HG02610 (cell line): Measurements from ENCODE around the gene CD70.
"Not testable (repeated sequence)": the region's sequence is repeated elsewhere in the genome, so short reads cannot be mapped to it uniquely, and the experiment has no call there.

Experiments
- ATAC-seq: cut with Tn5 transposase; IDR thresholded peaks from one replicate; pipeline ENCODE4 v1.9.1; 2021; ENCODE audit warnings: mild to moderate bottlenecking, moderate library complexity; ENCODE audit not compliant: unreplicated experiment

CD70 gene

DNA sequence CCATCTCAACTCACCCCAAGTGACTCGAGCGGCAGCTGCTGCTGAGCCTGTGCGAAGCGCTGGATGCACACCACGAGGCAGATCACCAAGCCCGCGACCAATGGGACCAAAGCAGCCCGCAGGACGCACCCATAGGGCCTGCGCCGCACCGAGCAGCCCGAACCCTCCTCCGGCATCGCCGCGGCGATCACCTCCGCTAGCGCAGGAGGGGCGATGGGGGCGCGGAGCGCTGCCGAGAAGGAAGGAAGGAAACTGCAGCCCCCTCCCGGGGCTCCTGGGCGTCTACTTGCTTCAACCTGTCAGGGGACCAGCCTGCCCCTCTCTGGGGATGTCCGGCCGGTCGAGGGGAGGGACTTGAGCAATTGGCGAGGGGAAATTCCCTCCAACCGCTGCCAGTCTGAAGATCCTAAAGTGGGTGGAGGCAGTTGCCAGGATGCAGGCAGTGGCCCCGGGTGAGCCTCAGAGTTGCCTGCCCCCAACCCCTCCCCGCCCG lies at the start of gene CD70:
Gene CD70 (minus strand): TSS at position 324 of the 493 bp plus-strand sequence. CDS start 148 bp downstream, at position 176.
- peak; percentile 44 for ATAC-seq

GRCh38 chr19:6640333-6640732 lies 49.4 kb upstream of the CD70 start:
- ATAC-seq, result not testable (repeated sequence)

GRCh38 chr19:6639439-6639838 lies 48.5 kb upstream of the CD70 start:
- no peak for ATAC-seq

DNA sequence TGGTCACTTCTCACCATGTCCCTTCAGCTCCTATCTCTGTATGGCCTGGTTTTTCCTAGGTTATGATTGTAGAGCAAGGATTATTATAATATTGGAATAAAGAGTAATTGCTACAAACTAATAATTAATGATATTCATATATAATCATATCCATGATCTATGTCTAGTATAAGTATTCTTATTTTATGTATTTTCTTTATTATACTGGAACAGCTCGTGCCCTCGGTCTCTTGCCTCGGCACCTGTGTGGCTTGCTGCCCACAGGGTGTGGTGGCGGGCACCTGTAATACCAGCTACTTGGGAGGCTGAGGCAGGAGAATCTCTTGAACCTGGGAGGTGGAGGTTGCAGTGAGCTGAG lies 42.5 kb upstream of the CD70 start:
- not testable (repeated sequence) for ATAC-seq

GRCh38 chr19:6632747-6633455 lies 42.0 kb upstream of the CD70 start:
- ATAC-seq, result not testable (repeated sequence)

DNA sequence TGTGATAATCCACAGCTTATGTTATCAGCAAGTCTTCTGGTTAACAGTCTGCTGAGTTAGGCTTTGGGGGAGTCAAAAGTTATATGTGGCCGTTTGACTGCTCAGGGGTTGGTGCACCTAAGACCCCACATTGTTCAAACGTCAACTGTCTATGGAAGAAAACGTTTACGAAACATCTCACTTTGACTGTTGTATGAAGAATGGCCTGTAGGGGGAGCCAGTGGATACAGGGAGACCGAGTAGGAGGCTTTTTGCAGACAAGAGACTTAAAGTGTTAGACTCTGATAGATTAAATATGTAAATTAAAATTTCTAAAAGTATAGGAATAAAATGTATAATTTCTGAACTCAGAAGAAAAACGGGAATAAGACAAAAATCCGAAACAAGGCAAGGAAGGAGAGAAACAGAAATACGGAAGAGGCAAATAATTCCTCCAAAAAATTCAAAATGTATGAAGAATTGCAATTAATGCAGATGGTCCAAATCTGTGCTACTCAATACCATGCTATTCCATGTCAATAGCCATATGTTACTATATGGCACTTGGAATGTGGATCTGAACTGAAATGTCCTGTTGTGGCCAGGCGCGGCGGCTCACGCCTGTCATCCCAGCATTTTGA lies 41.2 kb upstream of the CD70 start:
- ATAC-seq, result no peak

DNA sequence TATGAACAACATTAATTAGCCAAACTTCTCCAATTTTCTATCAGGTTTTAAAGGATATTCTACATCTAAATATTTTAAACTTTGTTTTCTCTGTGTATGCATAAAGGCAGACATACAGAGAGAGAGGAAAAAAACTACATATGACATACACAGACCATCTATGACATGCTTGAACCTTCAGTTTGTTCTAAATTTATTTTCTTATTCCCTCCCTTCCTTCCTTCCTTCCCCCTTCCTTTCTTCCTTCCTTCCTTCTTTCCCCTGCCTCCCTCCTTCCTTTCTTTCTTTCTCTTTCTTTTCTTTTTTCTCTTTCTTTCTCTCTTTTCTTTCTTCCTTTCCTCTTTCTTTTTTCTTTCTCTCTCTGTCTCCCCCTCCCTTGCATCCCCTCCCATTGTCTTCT lies 35.8 kb upstream of the CD70 start:
- no peak for ATAC-seq

DNA sequence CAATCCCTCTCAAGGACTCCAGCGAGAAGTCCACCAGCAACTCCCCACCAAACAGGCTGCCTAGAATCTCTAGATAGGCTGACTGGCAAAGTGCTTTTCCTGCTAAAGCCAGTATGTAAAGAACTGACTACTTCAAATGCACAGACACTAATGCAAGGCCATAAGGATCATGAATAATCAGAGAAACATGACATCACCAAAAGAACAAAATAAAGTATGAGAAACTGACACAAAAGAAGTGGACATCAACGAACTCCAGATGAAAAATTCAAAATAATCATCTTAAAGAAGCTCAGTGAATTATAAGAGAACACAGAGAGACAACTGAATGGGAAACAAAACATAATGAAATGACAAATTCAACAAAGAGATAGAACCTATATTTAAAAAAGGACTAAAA lies 26.4 kb upstream of the CD70 start:
- ATAC-seq, result no peak

- no peak for ATAC-seq
These were observed 25.1 kb upstream of the CD70 start for GRCh38 chr19:6616011-6616410.

DNA sequence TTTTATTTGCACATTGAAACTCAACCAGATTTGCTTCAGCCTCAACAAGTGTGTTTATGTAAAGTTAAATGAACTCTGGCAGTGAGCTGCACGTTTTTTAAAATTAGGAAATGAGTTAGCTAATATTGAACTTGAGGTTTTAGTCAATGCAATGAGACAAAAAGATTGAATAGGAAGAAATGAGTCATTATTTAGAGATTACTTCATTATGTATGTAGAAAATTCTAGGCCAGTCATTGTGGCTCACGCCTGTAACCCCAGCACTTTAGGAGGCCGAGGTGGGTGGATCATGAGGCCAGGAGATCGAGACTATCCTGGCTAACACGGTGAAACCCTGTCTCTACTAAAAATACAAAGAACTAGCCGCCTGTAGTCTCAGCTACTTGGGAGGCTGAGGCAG lies 22.8 kb upstream of the CD70 start:
- ATAC-seq, result no peak

DNA sequence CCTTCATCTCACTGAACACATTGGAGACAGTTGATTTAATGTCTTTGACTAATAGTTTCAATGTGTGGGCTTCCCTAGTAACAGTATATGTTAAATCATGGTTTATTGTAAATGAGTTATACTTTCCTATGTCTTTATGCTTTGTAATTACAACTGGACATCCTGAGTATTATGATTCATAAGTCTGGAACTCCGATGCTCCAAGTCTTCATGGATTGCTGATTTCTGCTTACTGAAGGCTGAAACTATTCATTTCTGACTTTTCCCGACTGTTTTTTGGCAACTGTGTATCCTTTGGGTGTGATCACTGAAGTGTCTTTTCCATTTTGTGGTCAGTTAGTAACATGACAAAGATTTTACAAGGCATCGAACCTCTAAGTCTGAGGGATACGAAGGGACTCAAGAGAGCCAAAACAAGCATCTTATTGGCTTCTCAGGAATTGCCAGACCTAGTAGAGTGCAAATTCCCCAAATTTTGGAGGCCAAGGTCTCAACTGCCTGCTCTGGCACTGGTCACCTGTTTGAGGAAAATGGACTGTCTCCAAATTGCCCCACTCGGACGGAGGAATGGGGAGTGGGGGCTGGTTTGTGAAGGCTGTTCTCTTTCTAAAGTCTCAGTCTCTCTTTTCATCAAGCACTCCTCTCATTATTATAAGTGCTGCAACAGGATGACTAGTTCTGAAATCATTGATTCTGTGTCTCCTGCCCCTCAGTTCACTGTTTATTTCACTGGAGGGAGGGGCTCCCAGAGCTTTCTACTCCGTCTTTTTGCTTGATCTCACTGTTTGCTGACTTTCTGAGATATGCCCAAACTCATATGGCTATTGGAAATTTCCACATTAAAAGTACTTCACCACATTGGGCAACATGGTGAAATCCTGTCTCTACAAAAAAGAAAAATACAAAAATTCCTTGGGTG lies 20.2 kb upstream of the CD70 start:
- ATAC-seq, result no peak

GRCh38 chr19:6608940-6609339 lies 18.0 kb upstream of the CD70 start:
- peak; percentile 51 for ATAC-seq

DNA sequence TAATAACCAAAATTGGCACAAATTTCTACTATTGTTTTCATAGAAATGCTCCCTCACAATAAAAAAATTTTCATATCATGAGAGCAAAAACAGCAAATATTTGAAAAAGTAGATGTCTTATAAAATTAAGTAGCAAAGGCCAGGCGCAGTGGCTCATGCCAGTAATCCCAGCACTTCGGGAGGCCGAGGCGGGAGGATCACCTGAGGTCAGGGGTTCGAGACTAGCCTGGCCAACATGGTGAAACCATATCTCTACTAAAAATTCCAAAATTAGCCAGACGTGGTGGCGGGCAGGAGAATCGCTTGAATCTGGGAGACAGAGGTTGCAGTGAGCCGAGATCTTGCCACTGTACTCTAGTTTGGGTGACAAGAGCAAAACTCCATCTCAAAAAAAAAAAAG lies 17.2 kb upstream of the CD70 start:
- ATAC-seq, result not testable (repeated sequence)

- ATAC-seq, result not testable (repeated sequence)
These were observed 15.5 kb upstream of the CD70 start for GRCh38 chr19:6606276-6607070.

- no peak for ATAC-seq
These were observed 14.0 kb upstream of the CD70 start for GRCh38 chr19:6604906-6605305.

DNA sequence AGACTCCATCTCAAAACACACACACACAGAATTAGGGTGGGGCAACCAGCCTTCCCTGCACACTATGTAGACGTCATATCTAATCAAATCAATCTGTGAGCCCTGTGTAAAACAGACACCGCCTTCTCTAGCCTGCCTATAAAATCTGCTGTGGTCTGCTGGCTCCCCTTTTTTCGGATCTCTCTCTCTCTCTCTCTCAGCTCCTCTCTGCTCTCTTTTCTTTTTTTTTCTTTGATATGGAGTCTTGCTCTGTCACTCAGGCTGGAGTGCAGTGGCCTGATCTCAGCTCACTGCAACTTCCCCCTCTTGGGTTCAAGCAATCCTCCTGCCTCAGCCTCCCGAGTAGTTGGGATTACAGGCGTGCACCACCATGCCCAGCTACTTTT lies 11.8 kb upstream of the CD70 start:
- no peak for ATAC-seq

- peak; percentile 69 for ATAC-seq
These were observed 10.6 kb upstream of the CD70 start for GRCh38 chr19:6601537-6602052.

DNA sequence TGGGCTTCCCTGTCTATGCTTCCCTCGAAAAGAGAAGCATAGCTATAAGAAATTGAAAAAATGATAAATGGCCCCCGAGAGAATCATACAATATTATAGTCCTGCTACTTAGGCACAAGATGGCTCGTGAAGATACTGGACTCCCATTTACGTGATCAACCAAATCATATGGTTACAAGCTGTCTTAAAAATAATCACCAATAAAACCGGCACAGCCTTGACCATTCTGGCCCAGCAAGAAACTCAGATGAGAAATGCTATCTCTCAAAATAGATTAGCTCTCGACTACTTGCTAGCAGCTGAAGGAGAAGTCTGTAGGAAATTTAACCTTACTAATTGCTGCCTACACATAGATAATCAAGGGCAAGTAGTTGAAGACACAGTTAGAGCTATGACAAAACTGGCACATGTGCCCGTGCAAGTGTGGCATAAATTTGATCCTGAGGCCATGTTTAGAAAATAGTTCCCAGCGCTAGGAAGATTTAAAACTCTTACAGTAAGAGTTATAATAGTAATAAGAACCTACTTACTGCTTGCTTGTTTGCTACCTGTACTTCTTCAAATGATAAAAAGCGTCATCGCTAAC lies 10.1 kb upstream of the CD70 start:
- not testable (repeated sequence) for ATAC-seq

GRCh38 chr19:6599866-6600454 lies 9.0 kb upstream of the CD70 start:
- no peak for ATAC-seq
